Measurements from ENCODE around the gene CELF4. TPM values are rescaled to one million over a fixed set of nuclear protein-coding genes. Genes with fewer than 3 reads are reported as not detected.

Gene CELF4
- polyA plus RNA-seq, 1 donor (not counting 4 experiments of a cell fraction or from before 2014, with no cell fraction given): not detected

GRCh38 chr18:37440206-37440605 is 125.4 kb downstream of the CELF4 start:
- peaks cover 10% of the 10 kb centered on the region for H3K4me1 ChIP-seq (ENCODE audit: control insufficient read depth, extremely low read depth, insufficient read depth, low read length)
- H3K79me2 ChIP-seq (ENCODE audit: control insufficient read depth, insufficient read depth, low read length): no peaks in the 10 kb centered on the region
- no peaks in the 10 kb centered on the region for H3K27me3 ChIP-seq (ENCODE audit: control insufficient read depth, extremely low read depth, insufficient read depth, low read length)
- H3K9ac ChIP-seq (ENCODE audit: control insufficient read depth, extremely low read depth, insufficient read depth, low read length): no peak overlapping the region
- H3K4me2 ChIP-seq (ENCODE audit: control insufficient read depth, extremely low read depth, insufficient read depth, low read depth, low read length): no peak overlapping the region
- no peaks in the 10 kb centered on the region for H3K36me3 ChIP-seq (ENCODE audit: control insufficient read depth in 2 of 2, extremely low read depth in 1 of 2, insufficient read depth in 2 of 2, low read length in 2 of 2)
- no peak overlapping the region for H3K27ac ChIP-seq (ENCODE audit: control insufficient read depth, insufficient read depth, low read length)
- H2AFZ ChIP-seq (ENCODE audit: control insufficient read depth, low read length): no peak overlapping the region
- no peaks in the 10 kb centered on the region for H3K9me1 ChIP-seq (ENCODE audit: control insufficient read depth, extremely low read depth, insufficient read depth, low read length)
- dilution Hi-C loops (cut with MboI; ENCODE audit: extremely low pct_ligation_motif_present, low sequenced_read_pairs): no loop called here
- TF ChIP-seq EZH2 (IDR thresholded peaks at IDR 0.05; ENCODE audit: low read length): no peak
- TF ChIP-seq, protein P1, sequence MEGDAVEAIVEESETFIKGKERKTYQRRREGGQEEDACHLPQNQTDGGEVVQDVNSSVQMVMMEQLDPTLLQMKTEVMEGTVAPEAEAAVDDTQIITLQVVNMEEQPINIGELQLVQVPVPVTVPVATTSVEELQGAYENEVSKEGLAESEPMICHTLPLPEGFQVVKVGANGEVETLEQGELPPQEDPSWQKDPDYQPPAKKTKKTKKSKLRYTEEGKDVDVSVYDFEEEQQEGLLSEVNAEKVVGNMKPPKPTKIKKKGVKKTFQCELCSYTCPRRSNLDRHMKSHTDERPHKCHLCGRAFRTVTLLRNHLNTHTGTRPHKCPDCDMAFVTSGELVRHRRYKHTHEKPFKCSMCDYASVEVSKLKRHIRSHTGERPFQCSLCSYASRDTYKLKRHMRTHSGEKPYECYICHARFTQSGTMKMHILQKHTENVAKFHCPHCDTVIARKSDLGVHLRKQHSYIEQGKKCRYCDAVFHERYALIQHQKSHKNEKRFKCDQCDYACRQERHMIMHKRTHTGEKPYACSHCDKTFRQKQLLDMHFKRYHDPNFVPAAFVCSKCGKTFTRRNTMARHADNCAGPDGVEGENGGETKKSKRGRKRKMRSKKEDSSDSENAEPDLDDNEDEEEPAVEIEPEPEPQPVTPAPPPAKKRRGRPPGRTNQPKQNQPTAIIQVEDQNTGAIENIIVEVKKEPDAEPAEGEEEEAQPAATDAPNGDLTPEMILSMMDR (optimal IDR thresholded peaks at IDR 0.05 in 1 of 3, IDR thresholded peaks at IDR 0.05 in 1 of 3, conservative IDR thresholded peaks at IDR 0.05 in 1 of 3; ENCODE audit: extremely low read depth in 1 of 3, insufficient read depth in 2 of 3, low read length in 3 of 3): no peak
- no peaks in the 10 kb centered on the region for H4K20me1 ChIP-seq (ENCODE audit: control insufficient read depth, extremely low read depth, insufficient read depth, low read length)
- no peak for DNase-seq (ENCODE audit: low read depth, low spot score)
- H3K4me3 ChIP-seq (ENCODE audit: control insufficient read depth in 2 of 3, extremely low read depth in 1 of 3, insufficient read depth in 2 of 3, low read depth in 1 of 3, low read length in 3 of 3): no peak overlapping the region
- no peaks in the 10 kb centered on the region for H3K9me3 ChIP-seq (ENCODE audit: control insufficient read depth, low read depth, low read length)
- FAIRE-seq: no peak

GRCh38 chr18:37438417-37439180 is 127.0 kb downstream of the CELF4 start:
- no peak overlapping the region for H3K27ac ChIP-seq (ENCODE audit: control insufficient read depth, insufficient read depth, low read length)
- H3K27me3 ChIP-seq (ENCODE audit: control insufficient read depth, extremely low read depth, insufficient read depth, low read length): no peaks in the 10 kb centered on the region
- peaks cover 11% of the 10 kb centered on the region for H3K4me1 ChIP-seq (ENCODE audit: control insufficient read depth, extremely low read depth, insufficient read depth, low read length)
- H3K36me3 ChIP-seq (ENCODE audit: control insufficient read depth in 2 of 2, extremely low read depth in 1 of 2, insufficient read depth in 2 of 2, low read length in 2 of 2): no peaks in the 10 kb centered on the region
- no peaks in the 10 kb centered on the region for H3K9me3 ChIP-seq (ENCODE audit: control insufficient read depth, low read depth, low read length)
- H4K20me1 ChIP-seq (ENCODE audit: control insufficient read depth, extremely low read depth, insufficient read depth, low read length): no peaks in the 10 kb centered on the region
- DNase-seq (ENCODE audit: low read depth, low spot score): no peak
- no peaks in the 10 kb centered on the region for H3K9me1 ChIP-seq (ENCODE audit: control insufficient read depth, extremely low read depth, insufficient read depth, low read length)
- TF ChIP-seq EZH2 (IDR thresholded peaks at IDR 0.05; ENCODE audit: low read length): no peak
- TF ChIP-seq, protein P1 (optimal IDR thresholded peaks at IDR 0.05 in 1 of 3, IDR thresholded peaks at IDR 0.05 in 1 of 3, conservative IDR thresholded peaks at IDR 0.05 in 1 of 3; ENCODE audit: extremely low read depth in 1 of 3, insufficient read depth in 2 of 3, low read length in 3 of 3): no peak
- H2AFZ ChIP-seq (ENCODE audit: control insufficient read depth, low read length): no peak overlapping the region
- no peak overlapping the region for H3K9ac ChIP-seq (ENCODE audit: control insufficient read depth, extremely low read depth, insufficient read depth, low read length)
- H3K4me2 ChIP-seq (ENCODE audit: control insufficient read depth, extremely low read depth, insufficient read depth, low read depth, low read length): no peak overlapping the region
- dilution Hi-C loops (cut with MboI; ENCODE audit: extremely low pct_ligation_motif_present, low sequenced_read_pairs): no loop called here
- H3K79me2 ChIP-seq (ENCODE audit: control insufficient read depth, insufficient read depth, low read length): no peaks in the 10 kb centered on the region
- FAIRE-seq: no peak
- no peak overlapping the region for H3K4me3 ChIP-seq (ENCODE audit: control insufficient read depth in 2 of 3, extremely low read depth in 1 of 3, insufficient read depth in 2 of 3, low read depth in 1 of 3, low read length in 3 of 3)

All from keratinocyte (primary cell).